Measurements from ENCODE around the gene PTPRU.

GRCh38 chr1:29256979-29257804 lies 20.9 kb downstream of the PTPRU start:
- TF ChIP-seq GATA3 (IDR thresholded peaks at IDR 0.05; ENCODE audit: low read depth, low read length) (no peak), GATA2 (IDR thresholded peaks at IDR 0.05; ENCODE audit: low read depth, low read length) (no peak)
